Measurements from ENCODE around the gene TLN1.
A peak's percentile ranks its signal among the peaks of the same experiment; 100 is the strongest.

TLN1 gene

DNA sequence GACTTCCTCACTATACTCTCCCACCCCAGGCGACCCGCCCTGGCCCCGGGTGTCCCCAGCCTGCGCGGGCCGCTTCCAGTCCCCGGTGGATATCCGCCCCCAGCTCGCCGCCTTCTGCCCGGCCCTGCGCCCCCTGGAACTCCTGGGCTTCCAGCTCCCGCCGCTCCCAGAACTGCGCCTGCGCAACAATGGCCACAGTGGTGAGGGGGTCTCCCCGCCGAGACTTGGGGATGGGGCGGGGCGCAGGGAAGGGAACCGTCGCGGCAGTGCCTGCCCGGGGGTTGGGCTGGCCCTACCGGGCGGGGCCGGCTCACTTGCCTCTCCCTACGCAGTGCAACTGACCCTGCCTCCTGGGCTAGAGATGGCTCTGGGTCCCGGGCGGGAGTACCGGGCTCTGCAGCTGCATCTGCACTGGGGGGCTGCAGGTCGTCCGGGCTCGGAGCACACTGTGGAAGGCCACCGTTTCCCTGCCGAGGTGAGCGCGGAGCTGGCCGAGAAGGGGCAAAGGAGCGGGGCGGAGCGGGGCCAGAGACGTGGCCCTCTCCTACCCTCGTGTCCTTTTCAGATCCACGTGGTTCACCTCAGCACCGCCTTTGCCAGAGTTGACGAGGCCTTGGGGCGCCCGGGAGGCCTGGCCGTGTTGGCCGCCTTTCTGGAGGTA, 56.1 kb downstream of the TLN1 start:
- Histone ChIP-seq H3K27ac (peak overlapping the region in 3 of 21 experiments; percentile 7 to 39 (median 29)), H3K4me3 (peak overlapping the region; percentile 23 to 47 (median 31))

DNA sequence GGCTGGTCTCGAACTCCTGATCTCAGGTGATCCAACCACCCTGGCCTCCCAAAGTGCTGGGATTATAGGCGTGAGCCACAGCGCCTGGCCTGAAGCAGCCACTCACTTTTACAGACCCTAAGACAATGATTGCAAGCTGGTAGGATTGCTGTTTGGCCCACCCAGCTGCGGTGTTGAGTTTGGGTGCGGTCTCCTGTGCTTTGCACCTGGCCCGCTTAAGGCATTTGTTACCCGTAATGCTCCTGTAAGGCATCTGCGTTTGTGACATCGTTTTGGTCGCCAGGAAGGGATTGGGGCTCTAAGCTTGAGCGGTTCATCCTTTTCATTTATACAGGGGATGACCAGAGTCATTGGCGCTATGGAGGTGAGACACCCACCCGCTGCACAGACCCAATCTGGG, 56.8 kb downstream of the TLN1 start:
- Histone ChIP-seq H3K27ac (peak overlapping the region in 2 of 21 experiments; percentile 29 to 39), H3K4me3 (peak overlapping the region; percentile 23 to 47 (median 31))

DNA sequence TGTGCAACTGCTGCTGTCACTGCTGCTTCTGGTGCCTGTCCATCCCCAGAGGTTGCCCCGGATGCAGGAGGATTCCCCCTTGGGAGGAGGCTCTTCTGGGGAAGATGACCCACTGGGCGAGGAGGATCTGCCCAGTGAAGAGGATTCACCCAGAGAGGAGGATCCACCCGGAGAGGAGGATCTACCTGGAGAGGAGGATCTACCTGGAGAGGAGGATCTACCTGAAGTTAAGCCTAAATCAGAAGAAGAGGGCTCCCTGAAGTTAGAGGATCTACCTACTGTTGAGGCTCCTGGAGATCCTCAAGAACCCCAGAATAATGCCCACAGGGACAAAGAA, 58.0 kb downstream of the TLN1 start:
- Histone ChIP-seq H3K27ac (no peak overlapping the region), H3K4me3 (no peak overlapping the region)

DNA sequence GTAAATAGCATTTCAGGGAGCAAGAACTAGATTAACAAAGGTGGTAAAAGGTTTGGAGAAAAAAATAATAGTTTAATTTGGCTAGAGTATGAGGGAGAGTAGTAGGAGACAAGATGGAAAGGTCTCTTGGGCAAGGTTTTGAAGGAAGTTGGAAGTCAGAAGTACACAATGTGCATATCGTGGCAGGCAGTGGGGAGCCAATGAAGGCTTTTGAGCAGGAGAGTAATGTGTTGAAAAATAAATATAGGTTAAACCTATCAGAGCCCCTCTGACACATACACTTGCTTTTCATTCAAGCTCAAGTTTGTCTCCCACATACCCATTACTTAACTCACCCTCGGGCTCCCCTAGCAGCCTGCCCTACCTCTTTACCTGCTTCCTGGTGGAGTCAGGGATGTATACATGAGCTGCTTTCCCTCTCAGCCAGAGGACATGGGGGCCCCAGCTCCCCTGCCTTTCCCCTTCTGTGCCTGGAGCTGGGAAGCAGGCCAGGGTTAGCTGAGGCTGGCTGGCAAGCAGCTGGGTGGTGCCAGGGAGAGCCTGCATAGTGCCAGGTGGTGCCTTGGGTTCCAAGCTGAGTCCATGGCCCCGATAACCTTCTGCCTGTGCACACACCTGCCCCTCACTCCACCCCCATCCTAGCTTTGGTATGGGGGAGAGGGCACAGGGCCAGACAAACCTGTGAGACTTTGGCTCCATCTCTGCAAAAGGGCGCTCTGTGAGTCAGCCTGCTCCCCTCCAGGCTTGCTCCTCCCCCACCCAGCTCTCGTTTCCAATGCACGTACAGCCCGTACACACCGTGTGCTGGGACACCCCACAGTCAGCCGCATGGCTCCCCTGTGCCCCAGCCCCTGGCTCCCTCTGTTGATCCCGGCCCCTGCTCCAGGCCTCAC, 58.6 kb downstream of the TLN1 start, which contains the start of gene CA9:
Gene CA9 (plus strand): TSS at position 797 of the 893 bp plus-strand sequence. CDS start 32 bp downstream, at position 829.
- Histone ChIP-seq H3K4me3 (no peak within 1 kb of the TSS), H3K27ac (no peak within 1 kb of the TSS)

DNA sequence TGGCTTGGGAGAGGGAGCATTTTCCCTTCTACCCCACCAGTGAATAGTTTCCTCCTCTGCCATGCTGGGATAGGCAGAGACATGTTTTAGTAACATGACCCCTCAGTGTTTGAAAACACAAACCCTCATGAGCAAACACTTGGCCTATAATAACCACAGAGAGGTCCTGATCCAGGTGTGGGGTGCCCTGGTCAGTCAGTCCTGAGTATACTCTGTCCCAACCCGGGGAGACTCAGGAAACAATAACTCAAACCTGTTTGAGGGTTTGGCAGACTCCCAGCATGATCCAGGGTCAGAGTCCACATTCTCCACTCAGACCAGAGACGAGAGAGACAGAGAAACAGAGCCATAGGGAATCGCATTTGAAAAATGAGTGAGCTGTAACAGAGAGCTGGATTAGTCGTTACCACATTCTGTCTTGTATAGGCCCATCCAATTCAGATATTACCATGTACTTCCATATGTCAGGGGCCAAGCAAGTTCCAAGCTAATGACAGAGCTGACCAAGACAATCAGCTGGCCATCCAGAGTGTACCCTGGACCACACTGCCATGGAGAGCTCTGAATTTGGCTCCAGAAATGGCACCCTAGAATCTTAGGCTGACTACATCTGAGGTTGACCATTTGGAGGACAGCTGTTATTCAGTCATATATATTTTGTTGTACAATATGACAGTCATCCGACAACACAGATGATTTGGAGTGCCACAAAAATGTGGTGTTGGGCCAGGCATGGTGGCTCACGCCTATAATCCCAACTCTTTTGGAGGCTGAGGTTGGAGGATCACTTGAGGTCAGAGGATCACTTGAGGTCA, 62.5 kb downstream of the TLN1 start:
- Histone ChIP-seq H3K4me3 (no peak overlapping the region), H3K27ac (no peak overlapping the region)

DNA sequence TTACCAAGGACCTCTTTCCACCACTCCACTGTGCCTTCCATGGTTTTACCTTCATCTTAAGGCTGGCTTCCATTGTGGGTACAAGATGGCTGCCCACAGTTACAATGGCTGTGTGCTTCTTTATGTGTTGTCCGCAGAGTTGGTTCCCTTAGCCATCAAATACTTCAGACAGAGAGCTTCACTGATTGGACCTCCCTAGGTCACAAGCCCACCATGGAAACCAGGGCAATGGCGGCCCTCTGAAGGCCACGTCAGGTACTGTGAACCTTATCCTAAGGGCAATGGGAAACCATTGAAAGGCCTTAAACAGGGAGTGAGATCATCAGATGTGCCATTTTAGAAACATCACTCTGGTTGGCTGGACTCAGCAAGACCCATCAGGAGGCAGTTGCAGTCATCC, 64.1 kb downstream of the TLN1 start:
- Histone ChIP-seq H3K4me3 (no peak overlapping the region), H3K27ac (no peak overlapping the region)

DNA sequence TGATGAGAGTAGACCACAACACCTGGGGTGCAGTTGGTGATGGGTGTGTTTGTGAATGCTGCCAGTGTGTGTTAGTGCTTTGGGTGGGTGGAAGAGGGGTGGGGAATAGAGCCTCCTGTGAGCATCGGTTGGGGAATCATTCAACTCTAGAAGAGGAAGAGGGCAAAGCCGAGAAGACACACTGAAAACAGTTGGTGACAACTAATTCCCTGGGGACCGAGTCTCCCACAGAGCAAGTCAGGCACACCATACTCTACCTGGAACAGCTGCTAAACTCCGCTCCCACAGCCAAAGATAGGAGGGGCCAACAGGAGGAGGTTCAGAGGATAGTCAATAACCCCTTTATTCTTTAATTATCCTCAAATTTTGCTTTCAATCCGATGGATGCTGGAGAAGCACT, 65.4 kb downstream of the TLN1 start:
- H3K4me3 ChIP-seq = no peak overlapping the region
- no peak overlapping the region for H3K27ac ChIP-seq

DNA sequence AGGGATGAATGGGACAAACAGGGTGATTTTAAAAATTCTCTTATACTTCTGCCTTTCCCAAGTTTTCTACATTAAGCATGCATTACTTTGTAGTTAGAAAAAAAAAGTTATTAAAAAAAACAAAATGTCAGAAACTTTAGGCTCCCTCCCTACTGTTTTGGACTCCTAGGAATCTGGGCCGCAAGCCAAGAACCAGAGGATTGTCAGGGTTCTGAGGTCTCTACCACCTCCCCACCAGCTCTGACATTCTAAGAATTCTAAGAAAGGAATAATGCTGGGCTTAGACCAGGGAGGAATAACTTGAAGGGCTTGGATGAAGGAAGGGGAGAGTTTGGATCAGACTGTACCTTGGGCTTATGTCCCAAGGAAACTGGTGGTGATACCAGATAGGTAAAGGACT, 66.0 kb downstream of the TLN1 start:
- no peak overlapping the region for H3K4me3 ChIP-seq
- no peak overlapping the region for H3K27ac ChIP-seq

DNA sequence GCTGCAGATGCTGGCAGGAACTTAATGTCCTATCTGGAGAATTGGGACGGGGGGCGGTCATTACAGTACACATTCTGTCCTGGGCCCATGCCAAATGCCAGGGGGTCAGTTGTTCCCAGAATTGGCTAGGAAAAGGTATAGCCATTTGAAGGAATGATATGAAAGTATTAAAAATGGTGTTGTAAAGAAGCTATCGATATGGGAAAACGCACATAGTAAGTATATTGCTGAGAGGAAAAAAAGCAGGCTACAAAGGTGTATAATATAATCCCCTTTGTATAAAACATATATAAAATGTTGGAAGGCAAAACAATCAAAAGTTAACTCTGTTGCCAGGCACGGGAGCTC, 66.5 kb downstream of the TLN1 start:
- peak overlapping the region; percentile 31 to 57 (median 52) for H3K4me3 ChIP-seq
- peak overlapping the region in 16 of 21 experiments; percentile 18 to 79 (median 52) for H3K27ac ChIP-seq

DNA sequence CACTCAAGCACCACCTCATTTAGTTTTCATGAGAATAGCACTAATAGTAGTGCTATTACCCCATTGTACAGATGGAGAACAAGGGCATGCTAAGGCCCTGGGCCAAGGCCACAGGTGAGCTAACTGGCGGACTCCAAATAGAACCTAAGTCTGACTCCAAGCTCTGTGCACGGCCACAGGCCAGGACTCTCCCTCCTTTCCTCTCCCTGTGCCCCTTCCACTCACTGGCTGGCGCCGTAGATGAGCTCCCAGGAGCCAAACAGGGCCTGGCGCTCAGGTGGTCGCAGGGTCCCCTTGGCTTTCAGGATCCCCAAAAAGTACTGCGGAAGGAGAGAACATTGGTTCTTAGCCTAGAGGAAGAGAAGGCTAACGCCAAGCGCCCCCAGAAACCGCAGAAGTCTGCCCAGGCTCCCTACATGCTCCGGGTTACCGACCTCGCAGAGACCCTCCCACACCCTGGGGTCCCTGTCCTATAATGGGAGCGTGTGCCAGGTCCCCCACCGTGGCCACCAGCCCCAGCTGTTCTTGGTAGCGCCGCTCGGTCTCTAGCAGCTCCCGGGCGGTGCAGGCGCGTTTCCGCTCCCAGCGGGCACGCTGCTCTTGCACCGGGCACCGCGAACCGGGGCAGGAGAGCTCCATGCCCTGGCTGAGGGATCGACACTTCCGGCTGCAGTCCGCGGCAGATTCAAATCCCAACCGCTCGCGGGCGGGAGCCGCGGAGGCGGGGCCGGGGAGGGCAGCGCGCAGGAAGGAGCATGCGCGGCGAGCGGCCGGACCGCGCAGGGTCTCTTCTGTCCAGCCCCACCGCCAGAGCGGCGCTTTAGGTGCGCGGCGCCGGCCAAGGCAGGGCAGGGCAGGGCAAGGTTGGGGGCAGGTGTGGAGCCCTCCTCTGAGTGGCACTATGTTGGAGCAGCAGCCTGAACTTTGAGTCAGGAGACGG, 67.2 kb downstream of the TLN1 start, which contains the start of gene ARHGEF39:
Gene ARHGEF39 (minus strand): TSS at position 665 of the 940 bp plus-strand sequence. CDS start 26 bp downstream, at position 639.
- Histone ChIP-seq H3K27ac (peak within 1 kb of the TSS in 20 of 21 experiments; percentile 18 to 79 (median 52)), H3K4me3 (peak within 1 kb of the TSS; percentile 31 to 57 (median 52))

DNA sequence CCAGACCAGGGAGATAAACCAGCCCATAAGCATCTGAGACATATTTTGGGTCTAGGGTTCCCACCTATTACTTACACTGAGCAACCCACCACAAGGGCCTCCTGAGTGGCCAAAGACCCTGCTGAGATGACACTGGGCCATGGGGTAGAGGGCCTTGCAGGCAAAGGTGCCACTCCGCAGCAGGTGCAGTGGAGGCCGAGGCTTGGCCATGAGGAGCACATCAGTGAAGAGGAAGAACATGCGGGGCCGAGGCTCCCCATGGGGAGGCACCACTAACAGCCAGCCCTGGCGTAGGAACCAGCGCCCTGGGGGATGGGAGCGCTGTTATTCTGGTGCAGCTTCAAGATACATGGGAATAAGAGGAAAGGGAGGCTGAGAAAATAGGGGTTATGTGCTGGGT, 69.6 kb downstream of the TLN1 start:
- Histone ChIP-seq H3K27ac (peak overlapping the region in 13 of 21 experiments; percentile 2 to 80 (median 50)), H3K4me3 (no peak overlapping the region)

DNA sequence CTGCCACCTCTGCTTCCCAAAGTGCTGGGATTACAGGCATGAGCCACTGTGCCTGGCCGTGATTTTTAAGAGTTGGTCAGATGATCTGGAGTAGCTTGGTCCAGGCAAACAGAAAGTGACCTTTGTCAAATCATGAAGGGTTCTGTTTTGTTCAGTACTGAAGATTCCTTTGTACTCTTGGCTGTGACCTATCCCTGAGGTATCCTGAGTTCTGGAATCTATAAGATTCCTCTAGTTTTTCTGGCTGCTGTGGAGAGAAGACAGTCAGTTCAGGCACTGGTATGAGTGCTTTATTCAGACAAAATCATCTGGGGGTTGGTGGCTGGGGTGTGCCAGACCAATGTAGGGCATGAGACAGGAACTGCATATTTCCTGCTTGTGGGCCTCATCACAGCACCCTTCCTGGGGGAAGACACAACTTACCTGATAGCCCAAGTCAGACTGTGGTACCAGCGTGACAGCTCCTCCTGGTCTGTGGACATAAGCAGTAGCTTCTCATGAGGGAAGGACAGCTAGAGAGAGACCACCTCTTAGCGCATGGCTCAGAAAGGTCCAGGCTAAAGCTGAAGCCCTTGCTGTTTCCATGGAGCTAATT, 70.1 kb downstream of the TLN1 start:
- H3K27ac ChIP-seq = peak overlapping the region in 15 of 21 experiments; percentile 1 to 80 (median 49)

DNA sequence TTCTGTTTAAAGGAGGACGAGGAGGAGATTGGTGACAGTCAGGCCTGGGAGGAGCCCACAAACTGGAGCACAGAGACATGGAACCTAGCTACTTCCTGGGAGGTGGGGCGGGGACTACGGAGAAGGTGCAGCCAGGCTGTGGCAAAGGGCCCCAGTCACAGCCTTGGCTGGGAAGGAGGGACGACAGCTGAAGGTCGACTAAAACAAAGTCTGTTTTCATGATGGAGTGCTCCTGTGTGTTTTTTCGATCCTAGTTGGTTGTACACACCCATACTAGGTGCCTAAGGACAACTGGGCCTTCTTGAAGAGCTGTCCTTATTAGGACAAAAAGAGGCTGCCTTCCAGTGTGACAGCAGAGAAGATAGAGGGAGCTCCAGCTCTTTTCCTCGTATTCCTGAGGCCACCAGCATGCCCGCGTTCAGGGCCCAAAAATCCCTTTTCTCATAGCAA, 71.0 kb downstream of the TLN1 start:
- no peak overlapping the region for H3K4me3 ChIP-seq
- H3K27ac ChIP-seq = peak overlapping the region in 14 of 21 experiments; percentile 1 to 98 (median 56)

More for the DNA sequence above, 70.1 kb downstream of the TLN1 start:
- no peak overlapping the region for H3K4me3 ChIP-seq

DNA sequence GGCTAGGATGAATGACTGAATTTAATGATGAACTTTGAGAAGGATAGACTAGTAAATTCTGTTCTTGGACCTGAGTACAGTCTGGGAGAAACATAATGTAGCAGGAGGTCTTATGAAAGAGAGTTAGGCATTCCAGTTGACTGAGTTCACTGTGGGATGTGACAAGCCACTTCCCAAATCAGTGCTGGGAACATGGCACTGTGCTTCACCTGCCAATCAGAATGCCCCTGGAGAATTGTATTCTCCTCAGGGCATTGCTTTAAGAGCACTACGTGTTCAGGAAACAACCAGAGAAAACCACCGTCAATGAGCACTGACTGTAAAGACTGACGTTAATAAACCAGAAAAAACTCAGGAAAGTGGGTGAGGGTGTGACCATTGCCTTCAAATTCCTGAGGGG, 72.7 kb downstream of the TLN1 start:
- H3K4me3 ChIP-seq = peak overlapping the region in 5 of 7 experiments; percentile 65 to 97 (median 96)

DNA sequence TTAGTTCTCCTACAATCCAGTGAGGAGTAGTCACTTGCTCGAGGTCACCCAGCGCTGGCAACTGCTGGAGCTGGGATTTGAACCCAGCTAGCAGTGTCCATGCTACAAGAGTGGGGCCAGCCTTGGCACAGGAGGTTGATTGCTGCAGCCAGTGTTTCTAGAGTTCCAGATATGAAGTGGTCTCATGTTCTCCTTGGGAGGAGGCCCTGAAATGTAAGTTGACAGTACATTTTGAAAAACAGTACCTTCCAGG, 73.1 kb downstream of the TLN1 start:
- H3K4me3 ChIP-seq = peak overlapping the region; percentile 65 to 97 (median 94)
- peak overlapping the region in 20 of 21 experiments; percentile 89 to 100 (median 99) for H3K27ac ChIP-seq

More for the DNA sequence above, 72.7 kb downstream of the TLN1 start:
- H3K27ac ChIP-seq = peak overlapping the region in 14 of 21 experiments; percentile 93 to 100 (median 98)

DNA sequence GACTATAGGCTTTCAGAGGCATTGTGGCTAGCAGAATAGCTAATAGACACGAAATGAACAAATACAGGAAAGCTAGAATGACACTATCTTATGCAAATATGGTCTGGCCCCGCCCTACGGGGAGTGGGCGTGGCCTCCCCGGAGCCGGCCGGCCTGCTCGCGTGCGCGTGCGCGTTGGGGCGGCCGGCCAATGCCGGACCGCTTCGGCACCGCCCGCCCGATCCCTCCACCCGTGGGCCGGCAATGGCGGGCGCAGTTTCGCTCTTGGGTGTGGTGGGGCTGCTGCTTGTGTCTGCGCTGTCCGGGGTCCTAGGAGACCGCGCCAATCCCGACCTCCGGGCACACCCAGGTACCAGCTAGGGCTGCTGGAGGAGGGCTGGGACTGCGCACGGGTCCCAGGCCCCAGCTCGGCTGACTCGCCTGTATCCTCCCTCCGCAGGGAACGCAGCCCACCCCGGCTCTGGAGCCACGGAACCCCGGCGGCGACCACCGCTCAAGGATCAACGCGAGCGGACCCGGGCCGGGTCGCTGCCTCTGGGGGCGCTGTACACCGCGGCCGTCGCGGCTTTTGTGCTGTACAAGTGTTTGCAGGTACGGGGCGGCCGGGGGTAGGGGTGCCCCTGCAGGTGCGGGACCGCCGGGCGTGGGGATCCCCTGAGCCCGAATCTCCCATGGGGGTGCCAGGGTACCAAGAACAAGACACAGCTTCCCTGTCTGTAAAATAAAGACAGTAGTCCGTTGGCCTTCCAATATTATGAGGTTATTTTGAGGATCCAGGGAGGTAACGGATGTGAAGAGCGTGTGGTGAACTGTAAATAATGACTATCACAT, 73.6 kb downstream of the TLN1 start, which contains the start of gene CCDC107:
Gene CCDC107 (plus strand): TSS at position 156 of the 831 bp plus-strand sequence. CDS start 88 bp downstream, at position 244.
- Histone ChIP-seq H3K27ac (peak within 1 kb of the TSS; percentile 83 to 100 (median 99)), H3K4me3 (peak within 1 kb of the TSS; percentile 65 to 97 (median 94))

DNA sequence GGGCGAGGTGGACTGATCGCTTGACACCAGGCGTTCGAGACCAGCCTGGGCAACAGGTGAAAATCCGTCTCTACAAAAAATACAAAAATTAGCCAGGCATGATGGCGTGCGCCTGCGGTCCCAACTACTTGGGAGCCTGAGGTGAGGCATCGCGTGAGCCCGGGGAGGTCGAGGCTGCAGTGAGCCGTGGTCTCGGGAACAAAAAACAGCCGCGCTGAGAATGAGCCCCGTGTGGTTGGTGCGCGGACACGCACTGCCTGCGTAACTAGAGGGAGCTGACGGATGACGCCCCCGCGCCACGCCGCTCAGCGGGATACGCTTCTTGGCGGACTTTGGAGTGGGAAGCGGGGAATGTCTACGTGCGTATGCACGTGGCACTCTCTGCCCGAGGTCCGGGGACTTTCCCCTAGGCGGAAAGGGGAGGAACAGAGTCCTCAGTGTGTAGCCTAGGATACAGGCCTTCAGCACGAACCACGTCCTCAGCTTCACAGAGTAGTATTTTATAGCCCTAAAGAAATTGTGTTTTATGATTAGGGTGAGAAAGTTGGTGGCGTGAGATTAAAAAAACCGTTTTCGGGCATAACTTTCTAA, 74.4 kb downstream of the TLN1 start, which contains the start of gene RMRP:
Gene RMRP (minus strand): TSS at position 474 of the 591 bp plus-strand sequence.
- Histone ChIP-seq H3K4me3 (peak within 1 kb of the TSS; percentile 65 to 97 (median 94)), H3K27ac (peak within 1 kb of the TSS; percentile 83 to 100 (median 99))
